Measurements from ENCODE around the gene GRB10.
"Not testable (repeated sequence)": the region's sequence is repeated elsewhere in the genome, so short reads cannot be mapped to it uniquely, and the experiment has no call there.

Gene GRB10

GRCh38 chr7:50778189-50778588 is 4.5 kb downstream of the GRB10 start:
- FAIRE-seq: no peak

- FAIRE-seq: no peak
Observed at GRCh38 chr7:50775836-50776235, 6.9 kb downstream of the GRB10 start.

- FAIRE-seq: no peak
Observed at GRCh38 chr7:50775231-50775630, 7.5 kb downstream of the GRB10 start.

- FAIRE-seq: no peak
Observed at GRCh38 chr7:50774319-50774718, 8.4 kb downstream of the GRB10 start.

- not testable (repeated sequence) for FAIRE-seq
Observed at GRCh38 chr7:50773071-50773470, 9.6 kb downstream of the GRB10 start.

GRCh38 chr7:50771120-50772002 is 11.3 kb downstream of the GRB10 start:
- FAIRE-seq: no peak

GRCh38 chr7:50768485-50769474 is 13.9 kb downstream of the GRB10 start:
- no peak for FAIRE-seq

- no peak for FAIRE-seq
Observed at GRCh38 chr7:50766849-50767207, 15.9 kb downstream of the GRB10 start.

GRCh38 chr7:50766106-50766848 is 16.4 kb downstream of the GRB10 start:
- FAIRE-seq: no peak

- FAIRE-seq: no peak
Observed at GRCh38 chr7:50762337-50762736, 20.4 kb downstream of the GRB10 start.

- FAIRE-seq: no peak
Observed at GRCh38 chr7:50761713-50762112, 21.0 kb downstream of the GRB10 start.

GRCh38 chr7:50757703-50758390 is 24.8 kb downstream of the GRB10 start:
- no peak for FAIRE-seq

- FAIRE-seq: no peak
Observed at GRCh38 chr7:50756180-50756579, 26.5 kb downstream of the GRB10 start.

GRCh38 chr7:50754684-50755083 is 28.0 kb downstream of the GRB10 start:
- no peak for FAIRE-seq

GRCh38 chr7:50754241-50754640 is 28.5 kb downstream of the GRB10 start:
- FAIRE-seq: no peak

- FAIRE-seq: no peak
Observed at GRCh38 chr7:50752422-50752821, 30.3 kb downstream of the GRB10 start.

GRCh38 chr7:50751146-50751545 is 31.6 kb downstream of the GRB10 start:
- no peak for FAIRE-seq

GRCh38 chr7:50749896-50750295 is 32.8 kb downstream of the GRB10 start:
- FAIRE-seq: no peak

GRCh38 chr7:50748472-50748871 is 34.2 kb downstream of the GRB10 start:
- no peak for FAIRE-seq

GRCh38 chr7:50745835-50746234 is 36.9 kb downstream of the GRB10 start:
- no peak for FAIRE-seq

- no peak for FAIRE-seq
Observed at GRCh38 chr7:50745336-50745735, 37.4 kb downstream of the GRB10 start.

- FAIRE-seq: no peak
Observed at GRCh38 chr7:50743893-50744292, 38.8 kb downstream of the GRB10 start.
